ENCODE measurements around the gene ATP6V0B.

The ATP6V0B gene

GRCh38 chr1:43969746-43970466, 4.9 kb upstream of the ATP6V0B start, which contains the start of gene DPH2:
DPH2 (plus strand) TSS chr1:43970010; CDS start chr1:43970176, 166 bp downstream.
- DNase-seq (ENCODE audit: low spot score): peak; percentile 96

- DNase-seq (ENCODE audit: low spot score): no peak
Observed at GRCh38 chr1:43970502-43970901, 4.3 kb upstream of the ATP6V0B start.

GRCh38 chr1:43970911-43971310, 3.8 kb upstream of the ATP6V0B start:
- DNase-seq (ENCODE audit: low spot score): no peak

- DNase-seq (ENCODE audit: low spot score): no peak
Observed at GRCh38 chr1:43971336-43971980, 3.3 kb upstream of the ATP6V0B start.

GRCh38 chr1:43973981-43974442, 748 bp upstream of the ATP6V0B start:
- no peak for DNase-seq (ENCODE audit: low spot score)

GRCh38 chr1:43975249-43975961, 645 bp downstream of the ATP6V0B start:
- no peak for DNase-seq (ENCODE audit: low spot score)

- DNase-seq (ENCODE audit: low spot score): no peak
Observed at GRCh38 chr1:43976045-43976444, 1.3 kb downstream of the ATP6V0B start.

- DNase-seq (ENCODE audit: low spot score): no peak
Observed at GRCh38 chr1:43976890-43977289, 2.1 kb downstream of the ATP6V0B start.

- no peak for DNase-seq (ENCODE audit: low spot score)
Observed at GRCh38 chr1:43977376-43978263, 2.9 kb downstream of the ATP6V0B start.

GRCh38 chr1:43978264-43978550, 3.4 kb downstream of the ATP6V0B start:
- DNase-seq (ENCODE audit: low spot score): no peak

GRCh38 chr1:43978551-43979260, 3.9 kb downstream of the ATP6V0B start, which contains the start of gene B4GALT2:
B4GALT2 (plus strand) TSS chr1:43979210; CDS start chr1:43981161, 1,951 bp downstream.
- DNase-seq (ENCODE audit: low spot score): no peak

GRCh38 chr1:43979261-43979527, 4.4 kb downstream of the ATP6V0B start:
- no peak for DNase-seq (ENCODE audit: low spot score)

- peak; percentile 76 for DNase-seq (ENCODE audit: low spot score)
Observed at GRCh38 chr1:43979528-43980254, 4.9 kb downstream of the ATP6V0B start.

GRCh38 chr1:43980255-43981134, 5.7 kb downstream of the ATP6V0B start:
- DNase-seq (ENCODE audit: low spot score): no peak

GRCh38 chr1:43981135-43981491, 6.4 kb downstream of the ATP6V0B start:
- no peak for DNase-seq (ENCODE audit: low spot score)

- no peak for DNase-seq (ENCODE audit: low spot score)
Observed at GRCh38 chr1:43981636-43982035, 6.9 kb downstream of the ATP6V0B start.

- no peak for DNase-seq (ENCODE audit: low spot score)
Observed at GRCh38 chr1:43982241-43982640, 7.5 kb downstream of the ATP6V0B start.

GRCh38 chr1:43982808-43983207, 8.0 kb downstream of the ATP6V0B start:
- no peak for DNase-seq (ENCODE audit: low spot score)

GRCh38 chr1:43983253-43983899, 8.6 kb downstream of the ATP6V0B start:
- no peak for DNase-seq (ENCODE audit: low spot score)

All from left forelimb (tissue), 1 donor.